Cortex of kidney (tissue), 1 donor: ENCODE results near the gene GRIN2A.

Experiments
- DNase-seq: peaks from one replicate; lab custom pipeline; 2025; lab: John Stamatoyannopoulos, UW

Gene GRIN2A

GRCh38 chr16:9966569-9967157 lies 215.6 kb downstream of the GRIN2A start:
- DNase-seq, result no peak

GRCh38 chr16:9965079-9965478 lies 217.1 kb downstream of the GRIN2A start:
- no peak for DNase-seq

GRCh38 chr16:9964426-9964825 lies 217.8 kb downstream of the GRIN2A start:
- no peak for DNase-seq

GRCh38 chr16:9957433-9957832 lies 224.8 kb downstream of the GRIN2A start:
- DNase-seq, result no peak

GRCh38 chr16:9957002-9957401 lies 225.2 kb downstream of the GRIN2A start:
- DNase-seq, result no peak

GRCh38 chr16:9955677-9956076 lies 226.6 kb downstream of the GRIN2A start:
- no peak for DNase-seq

- DNase-seq, result no peak
Observed at GRCh38 chr16:9953908-9954570, 228.2 kb downstream of the GRIN2A start.

GRCh38 chr16:9950658-9951057 lies 231.6 kb downstream of the GRIN2A start:
- no peak for DNase-seq

GRCh38 chr16:9949396-9949795 lies 232.8 kb downstream of the GRIN2A start:
- no peak for DNase-seq

GRCh38 chr16:9948933-9949332 lies 233.3 kb downstream of the GRIN2A start:
- no peak for DNase-seq

- DNase-seq, result no peak
Observed at GRCh38 chr16:9946022-9946720, 236.1 kb downstream of the GRIN2A start.

GRCh38 chr16:9943121-9943520 lies 239.1 kb downstream of the GRIN2A start:
- no peak for DNase-seq

GRCh38 chr16:9941245-9941644 lies 241.0 kb downstream of the GRIN2A start:
- no peak for DNase-seq

GRCh38 chr16:9934723-9935508 lies 247.3 kb downstream of the GRIN2A start:
- no peak for DNase-seq

- DNase-seq, result no peak
Observed at GRCh38 chr16:9932919-9933653, 249.1 kb downstream of the GRIN2A start.

GRCh38 chr16:9932000-9932399 lies 250.2 kb downstream of the GRIN2A start:
- DNase-seq, result no peak

GRCh38 chr16:9929836-9930235 lies 252.4 kb downstream of the GRIN2A start:
- no peak for DNase-seq

GRCh38 chr16:9929313-9929712 lies 252.9 kb downstream of the GRIN2A start:
- DNase-seq, result no peak

GRCh38 chr16:9922441-9922840 lies 259.8 kb downstream of the GRIN2A start:
- DNase-seq, result no peak

GRCh38 chr16:9921997-9922396 lies 260.2 kb downstream of the GRIN2A start:
- DNase-seq, result no peak

- DNase-seq, result no peak
Observed at GRCh38 chr16:9919460-9919859, 262.8 kb downstream of the GRIN2A start.

- DNase-seq, result no peak
Observed at GRCh38 chr16:9917691-9918090, 264.5 kb downstream of the GRIN2A start.
